HG03196 (cell line): ENCODE results near the gene ADAM12.

Experiments
- ATAC-seq: cut with Tn5 transposase; IDR thresholded peaks from one replicate; pipeline ENCODE4 v1.9.1; 2021; ENCODE audit not compliant: unreplicated experiment

Gene ADAM12

DNA sequence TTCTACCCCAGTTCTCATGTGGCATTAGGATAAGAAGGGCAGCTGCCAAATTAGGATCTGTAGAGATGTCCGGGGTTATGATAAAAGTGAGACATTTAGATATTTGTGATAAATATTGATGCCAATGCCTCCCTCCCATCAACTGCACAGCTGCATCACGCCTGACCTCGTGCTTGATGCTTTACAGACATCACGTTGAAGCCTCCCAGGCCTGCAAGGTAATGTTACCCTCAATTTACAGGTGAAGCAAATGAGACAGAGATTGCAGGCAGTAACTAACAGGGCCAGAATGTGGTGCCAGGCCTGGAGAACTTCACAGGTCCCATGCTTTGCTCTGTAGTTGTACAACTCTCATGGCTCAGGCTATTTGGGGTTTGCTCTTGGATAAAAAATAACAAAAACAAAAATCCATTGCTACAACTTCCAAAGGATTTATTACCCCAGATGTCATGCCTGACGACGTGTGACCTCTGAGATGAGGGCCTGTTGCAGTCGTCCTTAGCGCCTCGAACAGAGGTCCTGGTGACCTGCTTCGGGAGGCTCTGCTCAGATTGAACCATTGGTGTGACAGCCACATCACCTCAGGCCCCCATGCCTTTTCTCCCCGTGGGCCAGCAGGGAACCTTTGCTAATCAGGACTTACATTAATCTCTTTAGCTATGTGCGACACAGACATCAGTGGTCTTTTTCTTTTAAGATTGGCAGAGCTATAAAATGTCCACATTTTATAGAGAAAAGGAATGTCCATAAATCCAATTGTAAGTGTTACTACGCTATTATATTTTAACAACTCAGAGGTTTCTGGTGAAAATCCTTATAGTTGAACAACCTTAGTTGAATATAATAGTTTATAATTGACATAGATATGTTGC, 169.3 kb downstream of the ADAM12 start:
- ATAC-seq: no peak

DNA sequence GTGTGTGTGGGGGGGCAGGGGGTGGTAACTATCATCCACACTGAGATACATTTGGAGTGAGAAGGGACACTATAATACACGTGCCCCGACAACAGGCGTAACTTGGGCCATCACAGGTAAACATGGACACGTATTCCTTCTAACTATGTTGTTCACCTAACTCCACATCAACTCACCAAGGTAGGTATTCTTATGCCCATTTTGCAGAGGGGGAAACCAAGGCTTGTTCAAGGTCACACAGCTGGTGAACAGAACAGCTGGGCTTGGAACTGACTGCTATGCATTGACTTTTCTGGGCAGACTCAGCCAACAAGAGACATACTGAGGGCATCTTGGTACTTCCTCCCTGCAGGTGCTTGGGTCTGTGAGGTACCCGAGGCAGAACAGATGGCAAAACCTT, 170.1 kb downstream of the ADAM12 start:
- no peak for ATAC-seq

DNA sequence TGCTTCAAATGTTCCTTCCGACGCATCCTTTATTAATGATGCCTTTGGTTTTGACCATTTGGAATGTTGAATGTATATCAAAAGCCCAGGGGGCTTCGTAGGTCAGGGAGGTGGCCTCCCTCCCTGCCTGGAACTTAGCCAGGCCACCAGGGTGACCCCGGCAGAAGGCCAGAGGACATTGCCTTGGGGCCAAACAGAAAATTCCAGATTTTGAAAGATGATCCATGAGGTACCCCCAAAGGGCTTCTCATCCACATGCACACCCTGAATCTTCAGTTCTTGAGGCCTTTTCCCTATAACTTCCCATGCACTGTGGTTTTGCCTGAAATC, 171.7 kb downstream of the ADAM12 start:
- no peak for ATAC-seq

DNA sequence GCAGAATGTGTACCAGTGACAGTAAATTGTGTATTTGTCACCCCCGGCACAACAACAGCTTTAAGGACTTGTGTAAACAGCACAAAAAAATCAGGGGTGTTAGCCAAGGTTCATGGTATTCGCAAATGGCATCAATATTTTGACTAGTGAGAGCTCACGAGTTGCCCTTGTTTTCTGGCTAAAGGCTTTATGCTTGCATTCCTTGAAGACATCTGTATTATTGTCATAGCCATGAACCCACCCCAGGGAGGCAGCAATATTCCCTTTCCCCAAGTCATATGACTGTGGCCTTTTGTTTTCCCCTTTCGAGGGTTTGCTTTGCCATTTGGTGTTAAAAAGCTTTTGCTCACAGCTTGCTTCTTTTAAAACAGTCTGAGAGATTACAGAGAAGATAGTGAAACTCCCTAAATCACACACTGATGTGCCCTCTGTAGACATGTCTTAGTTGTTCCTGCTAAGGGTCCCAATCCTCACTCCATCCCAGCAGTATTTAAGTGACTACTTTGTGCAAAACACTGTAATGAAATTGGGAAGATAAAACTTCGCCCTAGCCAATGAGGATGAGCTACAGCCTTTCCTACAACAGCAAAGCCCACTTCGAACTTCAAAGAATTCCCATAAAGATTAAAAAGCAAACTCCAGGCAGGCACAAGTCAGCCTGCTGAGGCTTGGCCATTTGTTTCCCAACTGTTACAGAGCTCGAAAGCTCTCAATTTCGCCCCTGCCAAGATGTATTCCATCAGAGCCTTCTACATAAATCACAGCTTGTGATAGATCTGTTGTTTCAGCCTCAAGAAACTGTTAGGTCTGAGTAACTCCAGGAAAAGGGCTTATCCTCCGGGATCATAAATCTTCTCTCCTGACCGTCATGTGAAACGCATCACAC, 172.3 kb downstream of the ADAM12 start:
- ATAC-seq: no peak

DNA sequence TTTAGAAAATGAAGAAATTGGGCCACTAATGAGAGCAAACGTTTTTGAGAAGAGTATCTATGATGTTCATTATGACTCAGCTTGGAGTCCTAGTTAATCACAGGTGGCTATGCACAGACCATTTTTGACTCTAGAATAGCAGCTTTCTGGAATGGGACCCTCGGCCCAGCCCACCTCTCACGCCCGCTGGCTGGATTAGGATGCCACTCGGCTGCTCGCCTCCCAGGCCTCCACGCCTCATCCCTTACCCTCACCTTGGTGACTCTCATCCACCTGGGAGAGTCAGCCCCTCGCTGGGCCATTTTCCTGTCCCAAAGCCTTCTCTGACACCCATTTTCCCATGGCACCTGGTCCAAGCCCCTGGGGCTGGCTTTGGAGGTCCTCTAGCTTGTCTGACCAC, 173.6 kb downstream of the ADAM12 start:
- no peak for ATAC-seq

DNA sequence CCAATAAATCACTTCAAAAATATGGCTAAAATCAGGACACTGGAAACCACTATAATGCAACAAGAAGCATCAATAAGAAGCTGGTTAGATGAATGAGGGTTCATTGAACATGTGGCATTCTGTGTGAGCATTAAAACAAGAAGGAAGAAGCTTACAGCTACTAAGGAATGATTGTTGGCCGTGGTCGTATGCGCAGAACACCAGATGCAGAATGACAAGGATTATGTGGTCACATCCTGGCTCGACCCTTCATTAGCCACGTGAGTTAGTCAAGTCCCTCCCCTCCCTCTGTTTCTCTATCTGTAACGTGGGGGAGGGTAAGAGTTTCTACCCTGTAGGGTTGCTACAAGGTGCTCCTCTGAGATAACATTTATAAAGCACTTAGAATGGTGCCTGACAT, 174.3 kb downstream of the ADAM12 start:
- no peak for ATAC-seq

GRCh38 chr10:126212738-126213137, 175.5 kb downstream of the ADAM12 start:
- ATAC-seq: no peak

- ATAC-seq: no peak
Observed at GRCh38 chr10:126210051-126210651, 178.1 kb downstream of the ADAM12 start.

GRCh38 chr10:126209451-126209850, 178.8 kb downstream of the ADAM12 start:
- ATAC-seq: no peak

DNA sequence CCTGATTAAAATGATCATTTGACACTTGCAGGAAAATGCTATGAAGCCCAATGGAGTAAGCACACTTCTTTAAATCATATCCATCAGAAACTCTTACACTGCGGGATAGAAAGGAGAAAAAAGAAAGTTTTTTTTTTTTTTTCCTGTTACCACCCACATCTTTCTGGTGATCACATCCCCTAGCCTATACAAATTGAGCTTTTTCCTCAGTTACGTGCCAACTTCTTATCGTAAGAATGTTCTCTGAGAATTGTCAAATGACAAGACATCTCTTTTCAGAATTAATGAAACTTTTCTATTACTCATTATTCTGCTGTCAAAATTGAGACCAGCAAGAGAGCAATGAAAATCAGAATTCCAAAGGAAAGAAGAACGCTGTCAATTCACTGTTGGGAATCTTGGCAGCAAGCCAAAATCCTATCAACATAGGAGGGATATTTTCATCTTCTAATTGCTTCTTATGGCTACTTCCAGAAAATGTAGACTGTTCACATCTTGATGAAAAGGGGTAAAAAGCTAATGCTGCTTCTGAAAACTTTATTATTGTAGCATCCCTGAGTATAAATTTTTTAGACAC, 179.5 kb downstream of the ADAM12 start:
- ATAC-seq: no peak

- ATAC-seq: no peak
Observed at GRCh38 chr10:126207851-126208250, 180.4 kb downstream of the ADAM12 start.

GRCh38 chr10:126207313-126207771, 180.9 kb downstream of the ADAM12 start:
- no peak for ATAC-seq

GRCh38 chr10:126205486-126206205, 182.6 kb downstream of the ADAM12 start:
- no peak for ATAC-seq

DNA sequence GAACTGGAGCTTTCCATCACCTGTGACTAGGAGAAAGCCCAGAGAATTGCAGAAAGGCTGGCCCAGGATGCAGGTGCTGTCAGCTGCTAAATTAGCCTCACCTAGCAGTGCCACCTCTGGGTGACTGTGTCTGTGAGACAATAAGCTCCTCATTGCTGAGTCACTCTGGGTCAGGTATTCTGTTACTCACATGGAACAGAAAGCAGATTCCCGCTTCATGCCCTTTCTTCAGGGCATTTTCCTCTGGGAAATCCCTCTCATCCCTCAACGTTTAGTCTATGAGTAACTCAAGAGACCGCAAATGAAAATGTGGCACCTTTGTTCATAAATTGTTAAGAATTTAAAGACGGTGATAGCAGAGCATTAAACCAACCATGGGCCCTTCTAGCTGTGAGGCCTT, 184.0 kb downstream of the ADAM12 start:
- no peak for ATAC-seq

DNA sequence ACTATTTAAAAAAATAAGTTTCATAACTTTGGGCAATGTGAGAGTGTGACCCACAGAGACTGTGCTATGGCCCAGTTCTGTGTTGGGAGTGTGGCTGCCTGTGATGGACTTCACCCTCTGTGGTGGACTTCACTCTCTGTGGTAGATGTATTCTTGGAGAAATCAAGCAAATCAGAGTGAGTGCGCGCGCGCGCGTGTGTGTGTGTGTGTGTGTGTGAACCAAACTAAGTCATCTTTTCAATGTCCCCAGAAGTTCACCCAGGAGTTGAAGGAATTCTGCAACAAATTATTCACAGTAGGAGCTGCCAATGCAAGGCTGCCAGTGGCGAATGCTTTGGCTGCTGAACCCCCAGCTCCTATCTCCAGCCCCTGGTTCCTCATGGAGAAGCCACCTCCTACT, 184.5 kb downstream of the ADAM12 start:
- ATAC-seq: no peak

DNA sequence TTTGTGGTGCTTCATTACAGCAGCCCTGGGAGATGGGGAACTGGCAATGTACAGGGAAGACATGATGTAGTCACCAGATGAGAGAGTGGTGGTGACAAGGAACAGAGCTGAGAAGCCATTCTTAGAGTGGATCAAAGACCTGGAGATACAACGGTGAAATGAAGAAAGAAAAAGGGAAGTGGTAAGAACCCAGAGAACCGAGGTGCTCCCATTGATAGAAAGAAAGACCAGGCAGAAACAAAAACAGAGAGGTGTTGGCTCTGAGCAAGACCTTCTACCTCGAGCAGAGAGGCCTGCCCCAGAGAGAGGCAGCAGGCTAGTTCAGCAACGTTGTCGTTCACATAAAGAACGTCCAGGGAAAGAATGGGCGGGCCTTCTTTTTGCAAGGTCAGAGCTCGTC, 186.7 kb downstream of the ADAM12 start:
- ATAC-seq: no peak

- ATAC-seq: no peak
Observed at GRCh38 chr10:126199221-126199998, 188.9 kb downstream of the ADAM12 start.

DNA sequence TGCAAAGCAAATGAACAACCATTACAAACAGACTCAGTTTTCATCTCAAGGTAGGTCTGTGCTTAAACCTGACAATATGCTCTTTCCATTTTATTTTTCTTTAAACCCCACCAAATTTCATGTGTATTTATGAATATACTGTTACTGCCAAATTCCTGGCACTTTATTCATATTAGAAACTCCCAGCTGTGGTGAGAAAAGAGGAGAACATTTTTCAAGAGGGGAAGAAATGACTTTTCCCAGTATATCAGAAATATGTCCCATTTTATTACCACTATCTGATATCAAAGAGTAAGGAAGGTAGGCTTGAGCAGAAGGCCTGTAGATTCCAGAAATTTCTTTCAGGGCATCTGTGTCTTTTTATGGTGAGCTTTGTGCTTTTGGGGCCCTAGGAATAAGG, 189.6 kb downstream of the ADAM12 start:
- ATAC-seq: no peak

DNA sequence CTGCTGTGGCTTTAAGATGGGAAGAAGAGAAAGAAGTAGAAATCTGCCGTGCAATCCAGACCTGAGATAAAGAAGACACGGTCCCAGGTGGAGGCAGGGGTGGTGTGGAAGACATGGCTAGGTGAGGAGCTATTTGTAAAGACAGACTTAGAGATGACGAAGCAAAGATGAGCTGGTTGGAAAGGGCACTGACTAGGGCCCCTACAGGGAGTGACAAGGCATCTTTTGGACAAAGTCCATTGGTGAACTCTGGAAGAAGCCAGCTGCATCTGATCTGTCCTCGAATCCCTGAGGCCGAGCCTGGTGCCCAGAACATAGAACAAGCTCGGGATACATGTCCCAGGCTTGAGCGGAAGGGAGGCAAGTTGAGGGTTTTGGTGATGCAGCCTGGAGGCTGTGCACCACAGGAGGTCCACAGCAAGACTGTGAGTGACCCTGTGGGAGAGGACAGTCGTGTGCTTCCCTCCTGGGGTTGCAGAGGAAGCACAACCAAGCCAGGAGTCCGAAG, 191.2 kb downstream of the ADAM12 start:
- ATAC-seq: no peak

DNA sequence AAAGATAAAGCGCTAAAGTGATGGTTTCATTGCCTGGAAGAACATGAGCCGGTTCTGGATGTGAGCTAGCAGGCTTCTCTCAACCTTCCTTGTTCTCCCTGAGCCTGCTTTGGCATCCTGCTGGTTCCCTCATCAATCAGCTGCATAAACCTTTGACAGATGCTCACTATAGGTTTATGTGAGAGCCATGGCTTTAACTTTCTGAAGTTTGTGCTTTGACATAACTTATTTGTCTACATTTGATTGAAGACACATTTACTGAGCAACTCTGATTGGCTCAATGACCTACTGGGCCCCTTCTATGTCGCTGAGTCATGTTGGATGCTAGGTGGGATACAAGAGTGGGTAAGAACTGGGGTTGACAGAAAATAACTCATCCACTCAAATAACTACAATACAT, 192.0 kb downstream of the ADAM12 start:
- ATAC-seq: no peak
